Germinal center (tissue), 1 donor: ENCODE data around the gene DNAJA3.

Source experiments
- DNase-seq: peaks from one replicate; pipeline ENCODE4 v3.0.0; 2012; ENCODE audit warnings: mixed read lengths, low spot score

DNAJA3 gene

DNA sequence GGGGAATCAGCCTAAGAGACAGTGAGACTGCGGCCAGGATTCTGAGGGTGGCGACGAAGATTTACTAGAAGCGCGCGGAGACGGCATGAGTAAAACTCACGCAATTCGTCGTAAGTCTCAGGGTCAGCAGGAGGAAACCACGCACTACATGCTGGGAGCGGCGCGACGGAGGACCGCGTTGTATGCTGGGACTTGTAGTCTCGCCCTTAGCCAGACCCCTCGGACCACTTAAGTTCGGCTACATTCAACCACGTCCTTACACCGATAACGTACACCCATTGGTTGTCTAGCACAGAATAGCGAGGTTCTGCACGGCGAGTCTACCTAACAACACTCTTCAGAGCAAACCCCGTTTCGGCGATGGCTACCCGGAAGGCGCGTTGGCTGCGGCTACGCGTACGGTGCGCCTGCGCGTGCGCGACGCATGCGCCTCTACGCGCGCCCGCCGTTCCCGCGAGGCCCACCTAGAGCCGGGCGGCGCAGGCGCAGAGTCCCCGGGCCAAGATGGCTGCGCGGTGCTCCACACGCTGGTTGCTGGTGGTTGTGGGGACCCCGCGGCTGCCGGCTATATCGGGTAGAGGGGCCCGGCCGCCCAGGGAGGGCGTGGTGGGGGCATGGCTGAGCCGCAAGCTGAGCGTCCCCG lies at the start of gene DNAJA3:
Gene DNAJA3, plus strand, starts transcription at position 491 of the 643 bp plus-strand sequence. Its CDS starts 14 bp downstream, at position 505.
- peak; percentile 98 for DNase-seq

DNA sequence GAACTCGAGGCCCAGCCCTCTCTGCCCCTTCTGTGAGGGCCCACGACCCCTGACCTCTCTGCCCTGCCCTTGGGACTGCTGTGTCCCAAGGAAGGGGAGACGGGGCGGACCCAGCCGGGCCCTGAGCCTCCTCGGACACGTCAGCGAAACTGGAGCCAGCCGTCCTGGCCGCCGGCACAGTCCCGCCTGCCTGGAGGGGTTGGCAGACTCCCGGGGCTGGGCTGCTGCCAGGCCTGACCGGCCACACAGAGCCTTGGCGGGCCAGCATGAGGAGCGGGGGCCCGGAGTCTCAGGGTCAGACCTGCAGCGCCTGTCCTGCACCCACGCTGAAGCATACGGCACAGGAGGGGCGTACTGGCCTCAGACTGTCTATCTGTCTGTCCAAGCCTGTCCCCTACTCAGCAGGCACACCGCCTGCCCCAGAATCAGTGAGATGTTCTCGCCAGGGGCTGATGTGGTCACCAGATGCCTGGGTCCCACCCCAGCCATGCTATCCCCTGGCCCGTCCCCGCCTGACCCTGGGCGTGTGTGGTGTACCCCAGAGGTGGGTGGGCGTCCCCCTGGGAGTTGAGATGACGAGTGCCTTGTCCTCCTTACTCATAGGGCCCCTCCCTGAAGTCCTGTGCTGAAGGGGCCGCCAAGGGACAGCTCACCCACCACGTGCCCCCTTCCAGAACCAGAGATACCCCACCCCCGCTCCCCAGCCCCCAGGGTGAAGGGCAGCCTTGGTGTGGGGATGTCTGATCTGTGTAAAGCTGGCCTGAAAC lies 49.4 kb upstream of the DNAJA3 start:
- DNase-seq: no peak

DNA sequence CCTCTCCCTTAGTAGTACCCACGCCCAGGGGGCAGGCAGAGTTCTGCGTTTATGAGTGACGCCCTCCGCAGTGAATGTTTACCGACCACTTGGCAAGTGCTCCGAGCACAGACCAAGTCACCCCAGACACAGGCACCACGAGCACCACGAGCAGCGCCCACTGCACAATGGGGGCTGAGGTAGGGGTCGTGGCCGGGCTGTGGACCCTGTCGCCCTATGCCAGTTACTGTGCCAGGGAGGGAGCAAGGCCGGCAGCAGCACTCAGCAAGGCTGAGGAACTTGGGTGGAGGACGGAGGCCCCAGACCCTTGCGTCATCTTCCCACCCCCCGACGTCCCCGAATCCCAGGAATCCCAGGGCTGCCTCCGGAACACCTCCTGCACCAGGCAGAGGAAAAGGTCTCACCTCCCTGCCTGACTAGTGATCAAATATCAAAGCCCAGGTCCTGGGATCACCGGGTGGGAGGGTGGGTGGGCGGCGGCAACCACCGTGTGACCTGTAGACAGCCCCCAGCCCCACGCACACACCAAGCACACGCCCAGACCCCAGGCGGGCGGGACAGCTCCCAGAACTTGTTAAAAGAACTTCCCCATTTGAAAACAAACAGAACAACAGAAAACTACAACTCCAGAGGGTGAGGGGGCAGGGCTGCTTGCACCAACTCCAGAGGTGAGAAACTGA lies 48.6 kb upstream of the DNAJA3 start:
- DNase-seq: no peak

DNA sequence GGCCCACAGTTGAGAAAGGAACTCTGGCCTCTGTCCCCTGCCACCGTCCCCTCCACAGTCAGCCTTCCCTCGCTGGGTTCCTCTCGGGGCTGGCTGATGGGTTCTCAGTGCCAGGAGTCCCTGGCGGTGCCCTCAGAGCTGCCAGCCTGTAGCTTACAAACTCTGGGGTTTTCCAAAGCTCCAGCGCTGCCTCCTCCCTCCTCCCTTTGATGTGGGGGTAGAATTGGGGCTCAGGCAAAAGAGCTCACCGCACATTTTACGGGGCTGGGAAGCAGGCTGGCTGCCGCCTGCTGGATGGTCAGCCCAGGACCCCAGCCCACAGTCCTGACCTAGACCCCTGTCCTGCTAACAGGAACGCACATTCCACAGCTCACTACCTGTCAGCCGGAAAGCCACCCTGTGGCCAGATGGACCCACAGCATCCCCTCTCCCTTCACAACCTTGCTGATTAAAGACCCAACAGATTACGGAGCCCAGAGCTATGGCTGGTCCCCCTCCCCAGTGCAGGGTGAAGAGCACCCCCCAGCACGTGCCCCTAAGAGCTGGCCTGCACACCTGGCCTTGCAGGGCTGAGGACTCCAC lies 48.0 kb upstream of the DNAJA3 start:
- no peak for DNase-seq

DNA sequence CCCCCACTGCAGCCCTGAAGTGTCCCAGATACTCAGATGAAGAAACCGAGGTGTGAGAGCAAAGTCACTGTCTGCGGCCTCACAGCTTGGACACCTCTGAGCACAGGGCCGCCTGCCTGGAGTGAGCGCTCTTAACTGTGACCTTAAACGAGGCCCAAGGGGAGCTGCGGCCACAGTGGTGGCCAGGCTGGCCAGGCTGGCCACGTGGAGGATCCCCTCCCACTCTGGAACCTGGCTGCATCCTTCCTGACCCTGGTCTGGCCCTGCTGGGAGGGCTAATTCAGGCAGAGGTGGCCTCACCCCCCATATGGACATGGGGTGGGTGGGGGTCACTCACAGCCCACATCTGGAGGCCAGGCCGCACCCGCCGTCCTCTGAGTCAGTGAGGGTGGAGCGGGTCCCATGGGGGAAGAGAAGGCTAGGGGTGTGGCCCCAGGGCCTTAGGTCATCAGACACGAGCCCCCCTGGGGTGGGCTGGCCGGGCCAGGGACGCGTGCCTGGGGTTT lies 47.5 kb upstream of the DNAJA3 start:
- DNase-seq: no peak

DNA sequence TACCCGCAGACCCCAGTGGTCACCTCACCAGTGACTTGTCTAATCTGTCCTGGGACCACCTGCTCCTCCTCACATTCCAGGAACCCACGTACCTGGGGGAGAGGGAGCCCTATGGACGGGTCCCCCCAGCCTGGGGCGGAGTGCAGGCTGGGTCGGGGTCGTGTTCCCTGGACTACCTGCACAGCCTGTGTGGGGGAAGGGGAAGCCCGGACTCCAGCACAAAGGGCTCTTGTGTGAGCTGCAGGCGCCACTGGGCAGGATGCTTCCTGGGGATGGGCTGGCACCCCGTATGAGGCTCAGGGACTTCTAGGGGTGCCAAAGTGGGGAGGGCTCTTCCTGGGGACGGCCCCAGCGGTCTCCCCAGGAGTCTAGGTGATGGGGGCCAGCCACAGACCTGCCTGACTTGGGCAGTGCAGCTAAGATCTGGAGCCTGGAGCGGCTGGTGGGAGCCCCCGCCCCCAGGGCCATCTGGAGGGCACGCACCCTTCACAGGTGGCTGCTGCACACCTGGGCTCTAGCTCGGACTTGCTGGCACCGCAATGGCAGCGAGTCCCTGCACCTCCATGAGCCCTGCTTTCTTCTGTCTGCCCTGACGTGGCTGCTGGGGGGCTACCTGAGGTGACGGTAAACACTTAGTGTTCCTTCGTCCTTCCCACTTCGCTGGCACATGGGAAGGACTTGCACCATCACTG lies 46.5 kb upstream of the DNAJA3 start:
- DNase-seq: no peak

DNA sequence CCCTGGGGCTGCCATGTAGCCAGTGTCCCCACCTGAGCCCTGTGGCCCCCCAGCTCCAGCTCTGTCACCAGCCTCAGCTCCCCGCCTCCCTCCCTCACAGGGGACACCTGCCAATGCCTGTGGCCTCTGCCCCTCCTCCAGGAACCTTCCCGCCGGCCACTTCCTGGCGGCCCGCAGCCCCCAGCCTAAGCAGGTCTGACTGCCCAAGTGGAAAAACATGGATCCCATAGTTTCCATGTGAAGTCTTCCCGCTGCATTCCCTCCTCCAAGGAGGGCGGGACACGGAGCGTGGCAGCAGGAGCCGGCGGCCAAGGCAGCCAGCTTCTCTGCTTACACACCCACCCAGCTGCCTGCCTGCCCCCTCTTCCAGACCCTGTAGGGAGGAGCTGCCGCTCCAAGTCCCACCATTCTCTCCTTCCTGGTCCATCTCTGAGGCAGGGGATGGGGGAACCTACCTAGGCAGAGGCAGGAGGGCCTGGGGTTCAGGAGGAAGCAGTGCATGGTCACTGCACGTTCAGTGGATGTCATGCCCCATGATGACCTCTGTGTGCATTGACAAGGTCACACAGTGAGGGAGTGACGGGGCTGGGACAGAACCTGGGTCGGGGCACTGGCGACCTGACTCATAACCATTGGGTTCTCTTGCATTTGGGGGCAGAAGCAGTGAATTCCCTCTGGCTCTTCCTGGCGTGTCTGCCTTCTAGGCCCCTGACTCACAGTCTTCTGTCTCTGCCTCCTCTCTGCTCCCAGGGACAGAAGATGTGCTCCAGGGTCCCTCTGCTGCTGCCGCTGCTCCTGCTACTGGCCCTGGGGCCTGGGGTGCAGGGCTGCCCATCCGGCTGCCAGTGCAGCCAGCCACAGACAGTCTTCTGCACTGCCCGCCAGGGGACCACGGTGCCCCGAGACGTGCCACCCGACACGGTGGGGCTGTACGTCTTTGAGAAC lies 45.3 kb upstream of the DNAJA3 start:
- DNase-seq: no peak

DNA sequence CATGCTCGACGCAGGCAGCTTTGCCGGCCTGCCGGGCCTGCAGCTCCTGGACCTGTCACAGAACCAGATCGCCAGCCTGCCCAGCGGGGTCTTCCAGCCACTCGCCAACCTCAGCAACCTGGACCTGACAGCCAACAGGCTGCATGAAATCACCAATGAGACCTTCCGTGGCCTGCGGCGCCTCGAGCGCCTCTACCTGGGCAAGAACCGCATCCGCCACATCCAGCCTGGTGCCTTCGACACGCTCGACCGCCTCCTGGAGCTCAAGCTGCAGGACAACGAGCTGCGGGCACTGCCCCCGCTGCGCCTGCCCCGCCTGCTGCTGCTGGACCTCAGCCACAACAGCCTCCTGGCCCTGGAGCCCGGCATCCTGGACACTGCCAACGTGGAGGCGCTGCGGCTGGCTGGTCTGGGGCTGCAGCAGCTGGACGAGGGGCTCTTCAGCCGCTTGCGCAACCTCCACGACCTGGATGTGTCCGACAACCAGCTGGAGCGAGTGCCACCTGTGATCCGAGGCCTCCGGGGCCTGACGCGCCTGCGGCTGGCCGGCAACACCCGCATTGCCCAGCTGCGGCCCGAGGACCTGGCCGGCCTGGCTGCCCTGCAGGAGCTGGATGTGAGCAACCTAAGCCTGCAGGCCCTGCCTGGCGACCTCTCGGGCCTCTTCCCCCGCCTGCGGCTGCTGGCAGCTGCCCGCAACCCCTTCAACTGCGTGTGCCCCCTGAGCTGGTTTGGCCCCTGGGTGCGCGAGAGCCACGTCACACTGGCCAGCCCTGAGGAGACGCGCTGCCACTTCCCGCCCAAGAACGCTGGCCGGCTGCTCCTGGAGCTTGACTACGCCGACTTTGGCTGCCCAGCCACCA lies 44.4 kb upstream of the DNAJA3 start:
- DNase-seq: no peak

DNA sequence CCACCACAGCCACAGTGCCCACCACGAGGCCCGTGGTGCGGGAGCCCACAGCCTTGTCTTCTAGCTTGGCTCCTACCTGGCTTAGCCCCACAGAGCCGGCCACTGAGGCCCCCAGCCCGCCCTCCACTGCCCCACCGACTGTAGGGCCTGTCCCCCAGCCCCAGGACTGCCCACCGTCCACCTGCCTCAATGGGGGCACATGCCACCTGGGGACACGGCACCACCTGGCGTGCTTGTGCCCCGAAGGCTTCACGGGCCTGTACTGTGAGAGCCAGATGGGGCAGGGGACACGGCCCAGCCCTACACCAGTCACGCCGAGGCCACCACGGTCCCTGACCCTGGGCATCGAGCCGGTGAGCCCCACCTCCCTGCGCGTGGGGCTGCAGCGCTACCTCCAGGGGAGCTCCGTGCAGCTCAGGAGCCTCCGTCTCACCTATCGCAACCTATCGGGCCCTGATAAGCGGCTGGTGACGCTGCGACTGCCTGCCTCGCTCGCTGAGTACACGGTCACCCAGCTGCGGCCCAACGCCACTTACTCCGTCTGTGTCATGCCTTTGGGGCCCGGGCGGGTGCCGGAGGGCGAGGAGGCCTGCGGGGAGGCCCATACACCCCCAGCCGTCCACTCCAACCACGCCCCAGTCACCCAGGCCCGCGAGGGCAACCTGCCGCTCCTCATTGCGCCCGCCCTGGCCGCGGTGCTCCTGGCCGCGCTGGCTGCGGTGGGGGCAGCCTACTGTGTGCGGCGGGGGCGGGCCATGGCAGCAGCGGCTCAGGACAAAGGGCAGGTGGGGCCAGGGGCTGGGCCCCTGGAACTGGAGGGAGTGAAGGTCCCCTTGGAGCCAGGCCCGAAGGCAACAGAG lies 43.5 kb upstream of the DNAJA3 start:
- no peak for DNase-seq

DNA sequence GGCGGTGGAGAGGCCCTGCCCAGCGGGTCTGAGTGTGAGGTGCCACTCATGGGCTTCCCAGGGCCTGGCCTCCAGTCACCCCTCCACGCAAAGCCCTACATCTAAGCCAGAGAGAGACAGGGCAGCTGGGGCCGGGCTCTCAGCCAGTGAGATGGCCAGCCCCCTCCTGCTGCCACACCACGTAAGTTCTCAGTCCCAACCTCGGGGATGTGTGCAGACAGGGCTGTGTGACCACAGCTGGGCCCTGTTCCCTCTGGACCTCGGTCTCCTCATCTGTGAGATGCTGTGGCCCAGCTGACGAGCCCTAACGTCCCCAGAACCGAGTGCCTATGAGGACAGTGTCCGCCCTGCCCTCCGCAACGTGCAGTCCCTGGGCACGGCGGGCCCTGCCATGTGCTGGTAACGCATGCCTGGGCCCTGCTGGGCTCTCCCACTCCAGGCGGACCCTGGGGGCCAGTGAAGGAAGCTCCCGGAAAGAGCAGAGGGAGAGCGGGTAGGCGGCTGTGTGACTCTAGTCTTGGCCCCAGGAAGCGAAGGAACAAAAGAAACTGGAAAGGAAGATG lies 42.8 kb upstream of the DNAJA3 start:
- DNase-seq: no peak

DNA sequence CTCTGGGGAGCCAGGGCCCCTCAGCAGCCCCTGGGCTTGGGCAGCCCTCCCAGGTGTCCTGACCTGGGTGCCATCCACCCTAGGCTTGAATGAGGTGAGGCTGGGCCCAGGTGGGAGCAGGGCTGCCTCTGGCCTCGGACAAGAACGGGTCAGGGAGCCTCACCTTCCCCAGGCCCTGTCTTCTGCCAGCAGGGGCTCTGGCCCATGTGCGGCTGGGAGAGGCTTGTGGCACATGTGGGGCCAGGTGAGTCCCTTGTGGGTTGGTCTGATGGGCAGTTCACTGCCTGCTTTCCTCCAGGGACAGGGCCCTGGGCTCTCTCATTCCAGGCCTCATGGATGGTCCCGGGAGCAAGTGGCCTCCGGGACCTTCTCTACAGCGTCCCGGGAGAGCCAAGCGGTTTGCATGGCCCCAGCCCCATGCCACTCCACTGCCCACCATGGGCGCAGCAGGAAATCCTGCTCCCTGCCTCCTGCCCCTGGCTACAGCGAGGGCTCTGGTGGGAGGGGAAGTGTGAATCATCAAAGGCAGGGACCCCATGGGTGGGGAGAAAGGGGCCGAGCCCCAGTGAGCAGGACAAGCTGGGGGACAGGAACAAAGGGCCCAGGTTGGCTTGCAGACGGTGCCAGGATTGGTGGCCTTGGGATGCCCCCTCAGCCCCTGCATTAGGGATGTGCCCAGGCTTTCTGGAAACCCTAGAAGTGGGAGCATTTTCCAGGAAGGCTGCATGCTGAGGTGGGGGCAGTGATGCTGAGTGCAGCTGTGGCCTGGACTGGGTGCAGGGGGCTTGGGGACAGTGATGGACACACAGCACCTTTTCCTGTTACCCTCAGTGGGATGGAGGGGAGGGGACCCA lies 41.9 kb upstream of the DNAJA3 start:
- DNase-seq: no peak

DNA sequence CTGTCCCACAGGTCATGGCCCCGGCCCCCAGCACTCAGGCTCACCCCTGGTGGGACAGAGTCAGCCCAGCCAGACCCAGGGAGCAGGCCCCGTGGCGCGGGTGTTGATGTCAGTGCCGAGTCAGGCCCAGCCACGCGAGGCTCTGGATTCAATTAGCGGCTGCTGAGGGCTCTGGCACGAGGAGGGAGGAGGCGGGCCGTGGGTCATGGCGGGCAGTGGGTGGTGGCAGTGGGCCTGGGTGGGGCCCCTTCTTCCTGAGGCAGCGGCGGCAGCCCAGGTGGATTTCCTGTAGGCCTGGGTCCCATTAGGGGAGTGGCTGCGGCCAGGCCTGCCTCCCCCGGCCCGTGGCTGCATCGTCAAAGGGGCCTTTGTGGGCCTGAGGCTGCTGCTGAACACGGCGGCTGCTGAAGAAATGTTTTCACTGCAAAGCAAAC lies 41.1 kb upstream of the DNAJA3 start:
- DNase-seq: no peak

DNA sequence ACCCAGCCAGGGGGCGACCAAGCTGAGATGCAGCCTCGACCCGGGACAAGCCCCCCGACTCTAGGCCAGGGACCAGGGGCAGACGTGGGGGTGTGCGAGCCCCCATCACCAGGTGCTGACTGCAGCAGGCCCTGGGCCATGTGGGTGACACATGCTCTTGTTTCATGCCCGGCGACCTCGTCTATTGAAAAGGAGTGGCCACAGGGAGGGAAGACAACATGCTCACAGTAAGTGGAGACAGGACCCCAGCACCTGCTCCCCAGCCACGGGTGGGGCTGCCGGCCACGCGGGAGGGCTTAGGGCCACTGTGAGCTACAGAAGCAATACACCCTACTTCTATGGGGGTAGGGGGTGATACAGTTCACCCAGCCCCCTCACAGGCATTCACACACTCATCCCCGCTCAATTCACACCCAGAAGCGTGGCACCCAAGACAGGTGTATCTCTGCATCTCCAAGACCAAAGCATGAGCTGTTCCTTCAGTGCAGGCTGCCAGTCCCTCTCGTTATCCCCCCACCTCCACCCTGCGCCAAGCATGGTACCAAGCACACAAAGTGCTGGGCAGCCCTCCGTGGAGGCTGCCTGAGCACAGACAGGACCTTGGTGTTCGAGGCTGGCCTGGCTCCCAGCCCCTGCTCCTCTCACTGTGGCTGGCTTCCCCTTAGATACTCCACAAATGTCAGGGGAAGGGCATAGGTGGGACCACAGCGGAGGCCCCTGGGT lies 40.4 kb upstream of the DNAJA3 start:
- DNase-seq: no peak

DNA sequence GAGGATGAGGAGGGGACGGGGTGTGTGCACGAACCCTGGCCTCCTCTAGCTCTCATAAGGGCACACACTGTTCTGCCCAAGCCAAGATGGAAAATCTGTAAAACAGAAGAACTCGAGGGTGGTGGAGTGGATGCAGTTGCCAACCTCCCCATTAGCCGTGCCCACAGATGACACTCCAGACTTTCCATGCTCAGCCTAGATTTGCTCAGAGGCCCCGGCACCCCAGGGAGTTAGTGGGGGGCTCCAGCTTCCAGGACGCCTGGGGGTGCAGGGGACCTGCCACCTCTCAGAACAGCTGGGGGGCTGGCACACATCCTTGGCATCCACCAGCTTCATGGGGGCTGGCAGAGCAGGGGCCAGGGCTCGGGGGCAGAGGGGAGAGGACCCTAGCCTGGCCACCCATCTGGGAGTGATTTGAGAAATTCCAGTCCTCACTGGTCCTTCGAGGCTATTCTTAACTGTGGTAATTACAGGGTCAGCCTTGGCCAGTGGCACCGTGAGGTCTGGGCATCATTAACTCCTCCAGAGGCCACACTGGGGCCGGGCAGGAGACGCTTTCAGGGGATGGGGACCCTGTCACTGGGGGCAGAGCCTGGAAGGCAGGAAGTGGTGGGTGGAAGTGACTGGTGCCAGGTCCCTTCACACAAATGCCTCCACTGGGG lies 39.7 kb upstream of the DNAJA3 start:
- no peak for DNase-seq

DNA sequence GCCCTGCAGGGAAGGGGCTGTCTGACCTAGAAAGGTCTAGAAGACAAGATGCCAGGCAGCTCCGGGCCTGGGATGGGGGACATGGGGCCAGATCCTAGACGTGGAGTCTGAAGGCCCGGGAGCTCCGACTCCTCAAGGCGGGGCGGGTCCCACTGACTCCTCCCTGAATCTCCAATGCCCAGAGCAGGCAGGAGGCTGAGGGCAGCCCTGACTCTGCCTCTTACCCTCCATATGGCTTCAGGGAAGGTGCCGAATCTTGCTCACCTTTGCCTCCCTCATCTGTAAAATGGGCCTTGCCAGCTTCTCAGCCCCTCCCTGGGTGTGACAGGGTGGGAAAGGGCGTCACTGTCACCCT lies 39.2 kb upstream of the DNAJA3 start:
- DNase-seq: no peak

DNA sequence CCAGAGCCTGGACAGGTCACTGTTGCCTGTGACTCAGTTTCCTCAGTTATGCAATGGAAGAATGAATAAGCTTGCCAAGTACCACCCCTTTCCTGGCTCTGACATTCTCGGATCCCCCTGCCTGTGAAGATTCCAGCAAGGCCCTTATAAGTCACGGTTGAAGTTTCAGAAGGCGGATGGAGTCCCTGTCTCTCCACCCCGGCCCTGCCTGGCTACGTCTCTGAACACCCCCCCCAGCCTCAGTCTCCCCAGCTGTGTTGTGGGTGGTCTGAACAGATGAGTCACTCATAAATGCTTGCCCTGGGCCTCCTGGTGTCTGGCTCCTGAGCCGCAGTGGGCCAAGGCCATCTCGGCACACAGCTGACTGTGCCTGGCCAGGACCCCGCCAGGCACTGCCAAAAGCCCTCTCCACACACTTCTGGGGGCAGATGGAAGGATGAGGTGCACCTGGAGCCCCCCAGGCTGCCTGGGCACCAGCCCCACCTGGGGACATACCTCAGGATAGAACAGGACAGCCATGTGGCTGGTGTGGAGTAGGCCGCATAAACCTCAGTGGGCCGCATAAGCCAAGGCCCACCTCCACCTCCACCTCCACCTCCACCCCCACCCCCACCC lies 38.6 kb upstream of the DNAJA3 start:
- DNase-seq: no peak
